Renal cortex interstitium (tissue), 11 donors: ENCODE data around the gene PTPA. TPM values are rescaled to one million over a fixed set of nuclear protein-coding genes. Genes with fewer than 3 reads are reported as not detected.
"Not testable (repeated sequence)": the region's sequence is repeated elsewhere in the genome, so short reads cannot be mapped to it uniquely, and the experiment has no call there.

Experiments
- DNase-seq, 11 donors: peaks; one replicate each; pipeline ENCODE4 v3.0.0-alpha.2; 2013; ENCODE audit warnings: low read depth in 9 of 11, low spot score in 4 of 11; ENCODE audit errors: extremely low read depth in 1 of 11
- polyA plus RNA-seq, 3 donors: library from polyadenylated mRNA; unstranded; fragments of 120-200 nt; gene quantifications; one replicate each; pipeline ENCODE4 v1.2.1, GENCODE V29; 2013; ENCODE audit not compliant: insufficient read length in 3 of 3

Gene PTPA
- polyA plus RNA-seq, 3 donors, result 99.1 to 135 (median 119) TPM

- no peak for DNase-seq
These were observed 67.6 kb downstream of the PTPA start for GRCh38 chr9:129178568-129179382.

GRCh38 chr9:129181246-129181645 lies 70.0 kb downstream of the PTPA start:
- DNase-seq, result no peak

GRCh38 chr9:129182122-129182521 lies 70.9 kb downstream of the PTPA start:
- DNase-seq, result no peak

- no peak for DNase-seq
These were observed 71.6 kb downstream of the PTPA start for GRCh38 chr9:129182625-129183494.

GRCh38 chr9:129183495-129184218 lies 72.4 kb downstream of the PTPA start:
- DNase-seq, result peak in 1 of 11 donors; percentile 28

GRCh38 chr9:129184219-129184524 lies 73.0 kb downstream of the PTPA start:
- DNase-seq, result no peak

- no peak for DNase-seq
These were observed 73.4 kb downstream of the PTPA start for GRCh38 chr9:129184596-129185122.

- DNase-seq, result no peak
These were observed 74.2 kb downstream of the PTPA start for GRCh38 chr9:129185402-129185801.

- no peak for DNase-seq
These were observed 74.8 kb downstream of the PTPA start for GRCh38 chr9:129185991-129186390.

- DNase-seq, result no peak
These were observed 75.8 kb downstream of the PTPA start for GRCh38 chr9:129187042-129187441.

GRCh38 chr9:129189971-129190370 lies 78.8 kb downstream of the PTPA start:
- not testable (repeated sequence) for DNase-seq

- no peak for DNase-seq
These were observed 80.0 kb downstream of the PTPA start for GRCh38 chr9:129191234-129191633.

- DNase-seq, result no peak
These were observed 82.4 kb downstream of the PTPA start for GRCh38 chr9:129193655-129194054.

- DNase-seq, result no peak
These were observed 83.0 kb downstream of the PTPA start for GRCh38 chr9:129194221-129194620.

- no peak for DNase-seq
These were observed 84.4 kb downstream of the PTPA start for GRCh38 chr9:129195606-129196005.

GRCh38 chr9:129197045-129197444 lies 85.8 kb downstream of the PTPA start:
- not testable (repeated sequence) for DNase-seq

- no peak for DNase-seq
These were observed 86.7 kb downstream of the PTPA start for GRCh38 chr9:129197978-129198318.
